H1 (cell line): ENCODE data around the gene RNU1-4. TPM values are rescaled to one million over a fixed set of nuclear protein-coding genes. Genes with fewer than 3 reads are reported as not detected.
"Not testable (repeated sequence)": the region's sequence is repeated elsewhere in the genome, so short reads cannot be mapped to it uniquely, and the experiment has no call there.

ENCODE experiments used
- CTCF ChIA-PET: fragments of 300-600 bp; sonication (Branson Sonifier 250); formaldehyde crosslinking; loops from one replicate; lab custom pipeline; 2021; ENCODE audit not compliant: partially characterized antibody; lab: Charles Lee
- POLR2A ChIA-PET: fragments of 300-600 bp; sonication (Branson Sonifier 250); formaldehyde crosslinking; loops from one replicate; lab custom pipeline; 2021; ENCODE audit warnings: inconsistent platforms; ENCODE audit not compliant: partially characterized antibody; lab: Charles Lee
- DNase-seq, 2 experiments: peaks; one replicate each; pipeline versions ENCODE4 v3.0.0 to v3.0.0-alpha.2; 2010 to 2022; ENCODE audit warnings: low spot score in 2 of 2, low read depth in 1 of 2, mixed read lengths in 1 of 2
- FAIRE-seq: peaks from 2 replicates; lab custom pipeline; 2011; peaks lifted over from hg19 to GRCh38; lab: Jason Lieb, UNC
- H2AFZ ChIP-seq: 2 replicates; pipeline ENCODE4 v1.8.1; 2012; ENCODE audit warnings: low read length, inconsistent platforms
- H2AK5ac ChIP-seq: 2 replicates; pipeline ENCODE4 v1.6.1; 2013; ENCODE audit warnings: low read depth, low read length
- H2BK120ac ChIP-seq: replicated peaks from 2 replicates; pipeline ENCODE3; 2013; ENCODE audit warnings: low read depth, low read length, inconsistent platforms
- H2BK12ac ChIP-seq: 2 replicates; pipeline ENCODE4 v1.6.1; 2013; ENCODE audit warnings: low read depth, low read length
- H2BK15ac ChIP-seq: 2 replicates; pipeline ENCODE4 v1.6.1; 2013; ENCODE audit warnings: low read length
- H2BK20ac ChIP-seq: 2 replicates; pipeline ENCODE4 v1.6.1; 2013; ENCODE audit warnings: low read length
- H2BK5ac ChIP-seq: 2 replicates; pipeline ENCODE4 v1.6.1; 2013; ENCODE audit warnings: low read depth, low read length
- H3K14ac ChIP-seq: 2 replicates; pipeline ENCODE4 v1.6.1; 2013; ENCODE audit warnings: inconsistent platforms; ENCODE audit not compliant: insufficient read length
- H3K18ac ChIP-seq: 2 replicates; pipeline ENCODE4 v1.6.1; 2013; ENCODE audit warnings: low read length; ENCODE audit errors: extremely low read depth
- H3K23ac ChIP-seq: 2 replicates; pipeline ENCODE4 v1.6.1; 2013; ENCODE audit warnings: inconsistent platforms; ENCODE audit not compliant: insufficient read length
- H3K23me2 ChIP-seq: 2 replicates; pipeline ENCODE4 v1.6.1; 2013; ENCODE audit warnings: low read depth, low read length
- H3K27ac ChIP-seq: 2 replicates; pipeline ENCODE4 v1.6.1; 2011; ENCODE audit warnings: low read depth, low read length, inconsistent platforms
- H3K27me3 ChIP-seq, 4 experiments: replicated peaks in 1 of 4; 1 replicate in 1 of 4; 2 replicates in 3 of 4; pipeline versions ENCODE4 v1.6.1 to v1.8.1; 2011 to 2013; ENCODE audit warnings: low read length in 3 of 4, mild to moderate bottlenecking in 3 of 4, inconsistent platforms in 2 of 4, mixed read lengths in 2 of 4, moderate library complexity in 1 of 4; ENCODE audit not compliant: control insufficient read depth in 3 of 4, insufficient read depth in 3 of 4; ENCODE audit errors: extremely low read depth in 1 of 4
- H3K36me3 ChIP-seq, 4 experiments: 2 replicates each; pipeline versions ENCODE4 v1.6.1 to v1.8.1; 2011 to 2013; ENCODE audit warnings: mild to moderate bottlenecking in 4 of 4, low read length in 3 of 4, moderate library complexity in 2 of 4, control low read depth in 1 of 4, inconsistent platforms in 1 of 4; ENCODE audit not compliant: insufficient read depth in 4 of 4, control insufficient read depth in 2 of 4
- H3K4ac ChIP-seq: replicated peaks from 2 replicates; pipeline ENCODE3; 2013; ENCODE audit warnings: low read length, low read depth, mixed read lengths, inconsistent platforms; ENCODE audit not compliant: insufficient read length
- H3K4me1 ChIP-seq, 4 experiments: replicated peaks in 1 of 4; 1 replicate in 1 of 4; 2 replicates in 3 of 4; pipeline versions ENCODE4 v1.6.1 to v1.8.1; 2011 to 2013; ENCODE audit warnings: low read length in 3 of 4, inconsistent platforms in 2 of 4, mixed read lengths in 1 of 4; ENCODE audit not compliant: insufficient read depth in 4 of 4, control insufficient read depth in 3 of 4
- H3K4me2 ChIP-seq, 2 experiments: 2 replicates each; pipeline versions ENCODE4 v1.6.1 to v1.8.1; 2011 to 2013; ENCODE audit warnings: low read depth in 2 of 2, low read length in 2 of 2, control low read depth in 1 of 2, inconsistent platforms in 1 of 2, mild to moderate bottlenecking in 1 of 2; ENCODE audit not compliant: insufficient read depth in 1 of 2
- H3K4me3 ChIP-seq, 4 experiments: fragments of 200-600, 300-600 bp in 1 of 4; sonication (generic), shearing (Covaris generic), sonication (Bioruptor Twin) in 1 of 4; 2 replicates each; pipeline versions ENCODE4 v1.5.1 to v1.8.1; 2011 to 2016; ENCODE audit warnings: low read length in 4 of 4, low read depth in 3 of 4, control low read depth in 2 of 4, inconsistent platforms in 2 of 4, mild to moderate bottlenecking in 2 of 4, mixed read lengths in 1 of 4, moderate library complexity in 1 of 4; ENCODE audit not compliant: insufficient read depth in 2 of 4; ENCODE audit errors: extremely low read depth in 1 of 4
- H3K56ac ChIP-seq: replicated peaks from 2 replicates; pipeline ENCODE3; 2013; ENCODE audit warnings: low read depth, mild to moderate bottlenecking, mixed read lengths, low read length, inconsistent platforms; ENCODE audit not compliant: insufficient read length
- H3K79me1 ChIP-seq: 2 replicates; pipeline ENCODE4 v1.6.1; 2013; ENCODE audit warnings: low read depth, low read length, control low read depth
- H3K79me2 ChIP-seq, 2 experiments: 2 replicates each; pipeline versions ENCODE4 v1.6.1 to v1.8.1; 2012 to 2013; ENCODE audit warnings: low read length in 2 of 2, mild to moderate bottlenecking in 2 of 2, inconsistent platforms in 1 of 2; ENCODE audit not compliant: insufficient read depth in 2 of 2, control insufficient read depth in 1 of 2
- H3K9ac ChIP-seq, 4 experiments: replicated peaks in 1 of 4; 1 replicate in 1 of 4; 2 replicates in 3 of 4; pipeline versions ENCODE4 v1.6.1 to v1.8.1; 2011 to 2013; ENCODE audit warnings: low read depth in 3 of 4, low read length in 3 of 4, control low read depth in 2 of 4, mild to moderate bottlenecking in 2 of 4, moderate library complexity in 2 of 4, inconsistent platforms in 1 of 4; ENCODE audit errors: extremely low read depth in 1 of 4
- H3K9me3 ChIP-seq, 2 experiments: 2 replicates each; pipeline versions ENCODE4 v1.6.1 to v1.8.1; 2012 to 2013; ENCODE audit warnings: mild to moderate bottlenecking in 2 of 2, moderate library complexity in 2 of 2, control low read depth in 1 of 2, inconsistent platforms in 1 of 2, low read depth in 1 of 2, low read length in 1 of 2, mixed read lengths in 1 of 2; ENCODE audit not compliant: insufficient read depth in 2 of 2
- H4K20me1 ChIP-seq, 2 experiments: replicated peaks in 1 of 2; 2 replicates each; pipeline versions ENCODE3 to v1.8.1; 2011 to 2013; ENCODE audit warnings: inconsistent platforms in 2 of 2, low read length in 2 of 2, mild to moderate bottlenecking in 1 of 2; ENCODE audit not compliant: insufficient read depth in 2 of 2, control insufficient read depth in 1 of 2
- H4K5ac ChIP-seq: 2 replicates; pipeline ENCODE4 v1.6.1; 2013; ENCODE audit warnings: low read length, low read depth, mixed read lengths, inconsistent platforms; ENCODE audit not compliant: insufficient read length
- H4K8ac ChIP-seq: 2 replicates; pipeline ENCODE4 v1.8.0; 2013; ENCODE audit warnings: mild to moderate bottlenecking, moderate library complexity, low read length, inconsistent platforms; ENCODE audit not compliant: insufficient read depth; ENCODE audit errors: extremely low read depth
- H4K91ac ChIP-seq: replicated peaks from 2 replicates; pipeline ENCODE3; 2013; ENCODE audit warnings: low read length, mixed read lengths, inconsistent platforms; ENCODE audit not compliant: insufficient read length
- WGBS, 2 experiments: shearing (Covaris generic) in 1 of 2; methylation state at CpG; one replicate each; pipeline versions ENCODE4 v1.1.6 to v1.1.7; 2013 to 2015; ENCODE audit warnings: low lambda C conversion rate in 2 of 2, mixed read lengths in 2 of 2, inconsistent platforms in 1 of 2, low coverage in 1 of 2, missing lambda C conversion rate in 1 of 2; ENCODE audit not compliant: insufficient replicate concordance in 2 of 2, insufficient coverage in 1 of 2, insufficient read length in 1 of 2; ENCODE audit errors: extremely low coverage in 1 of 2, missing lambda C conversion rate in 1 of 2; 5-methylcytosine and 5-hydroxymethylcytosine counted together
- polyA plus RNA-seq, 7 experiments: library from polyadenylated mRNA; depleted of rRNA in 3 of 7; stranded (reverse) in 5 of 7; unstranded in 2 of 7; fragments of >200 nt in 5 of 7; fragments of 200-250 nt in 2 of 7; gene quantifications; 1 replicate in 5 of 7; 2 replicates in 1 of 7; 4 replicates in 1 of 7; pipeline versions ENCODE4 v1.2.1 to v1.2.3, GENCODE V29; 2011 to 2013; ENCODE audit warnings: missing spikeins in 2 of 7, mixed read lengths in 2 of 7
- total RNA-seq: library from RNA; stranded (reverse); fragmentation: NEBNext Ultra II Directional; extraction: Animal tissue kit (Norgen Biotek cat#: 25700); gene quantifications from 2 replicates; pipeline ENCODE4 v1.2.1, GENCODE V29; 2021

The RNU1-4 gene
- total and polyA plus RNA-seq, 2 of the 8 experiments (the other 6 are each of a cell fraction or from before 2014, with no cell fraction given), result 145 to 1,303 TPM

- H3K27me3 ChIP-seq, H4K5ac ChIP-seq, CTCF ChIA-PET, H3K9me3 ChIP-seq, H3K36me3 ChIP-seq, H3K4me1 ChIP-seq, H3K4me2 ChIP-seq, DNase-seq, H3K14ac ChIP-seq, H4K20me1 ChIP-seq, H3K18ac ChIP-seq, H3K23ac ChIP-seq, POLR2A ChIA-PET, H3K79me2 ChIP-seq, H2AK5ac ChIP-seq, H2BK5ac ChIP-seq, H2BK20ac ChIP-seq, H3K9ac ChIP-seq, H2BK15ac ChIP-seq, H4K8ac ChIP-seq, H2BK12ac ChIP-seq, H3K4ac ChIP-seq, H3K27ac ChIP-seq, H3K23me2 ChIP-seq, H3K4me3 ChIP-seq, H3K56ac ChIP-seq, H3K79me1 ChIP-seq, H2BK120ac ChIP-seq, H4K91ac ChIP-seq, H2AFZ ChIP-seq, FAIRE-seq: not testable (repeated sequence)
- 52% methylated on average over 5 of the region's 19 CpGs; no CpG with 5 or more reads in 1 of the 2 experiments for WGBS, 2 experiments
These were observed 9.9 kb downstream of the RNU1-4 start for GRCh38 chr1:16749910-16750888.
